ENCODE measurements around the gene TBRG4. TPM values are rescaled to one million over a fixed set of nuclear protein-coding genes. Genes with fewer than 3 reads are reported as not detected.
A peak's percentile ranks its signal among the peaks of the same experiment; 100 is the strongest.

The TBRG4 gene
- total RNA-seq, 6 donors from 2014 or later, result 24.2 to 92.2 (median 54.6) TPM

DNA sequence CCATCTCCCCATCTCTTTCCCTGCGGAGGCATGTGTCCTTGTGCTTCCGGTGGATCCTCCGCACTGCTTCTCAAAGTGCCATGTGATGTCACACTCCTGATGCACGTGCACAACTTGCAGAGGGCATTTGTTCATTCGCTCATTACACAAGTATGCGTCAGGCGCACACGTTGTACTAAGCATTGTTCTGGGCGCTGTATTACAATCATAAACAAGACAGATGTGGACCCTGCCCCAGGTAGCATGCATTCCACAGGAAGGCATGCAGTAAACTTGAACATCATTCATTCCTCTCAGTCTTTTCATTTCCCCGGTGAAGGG lies 37.1 kb upstream of the TBRG4 start:
- H3K27ac ChIP-seq, result no peak overlapping the region
- no peaks in the 10 kb centered on the region for H3K4me1 ChIP-seq
- H3K4me3 ChIP-seq, result no peak overlapping the region
- no peaks in the 10 kb centered on the region for H3K9me3 ChIP-seq
- ATAC-seq (ENCODE audit: low FRiP score in 2 of 2) (no peak), DNase-seq (no peak)
- H3K27me3 ChIP-seq, result no peaks in the 10 kb centered on the region
- TF ChIP-seq POLR2A (IDR thresholded peaks at IDR 0.05) (no peak), CTCF (IDR thresholded peaks at IDR 0.05) (no peak), POLR2AphosphoS5 (IDR thresholded peaks at IDR 0.05) (no peak), EP300 (IDR thresholded peaks at IDR 0.05) (no peak)
- H3K36me3 ChIP-seq, result no peaks in the 10 kb centered on the region
- WGBS, 2 donors, result 79 to 82% methylated on average over 10 of the region's 10 CpGs

DNA sequence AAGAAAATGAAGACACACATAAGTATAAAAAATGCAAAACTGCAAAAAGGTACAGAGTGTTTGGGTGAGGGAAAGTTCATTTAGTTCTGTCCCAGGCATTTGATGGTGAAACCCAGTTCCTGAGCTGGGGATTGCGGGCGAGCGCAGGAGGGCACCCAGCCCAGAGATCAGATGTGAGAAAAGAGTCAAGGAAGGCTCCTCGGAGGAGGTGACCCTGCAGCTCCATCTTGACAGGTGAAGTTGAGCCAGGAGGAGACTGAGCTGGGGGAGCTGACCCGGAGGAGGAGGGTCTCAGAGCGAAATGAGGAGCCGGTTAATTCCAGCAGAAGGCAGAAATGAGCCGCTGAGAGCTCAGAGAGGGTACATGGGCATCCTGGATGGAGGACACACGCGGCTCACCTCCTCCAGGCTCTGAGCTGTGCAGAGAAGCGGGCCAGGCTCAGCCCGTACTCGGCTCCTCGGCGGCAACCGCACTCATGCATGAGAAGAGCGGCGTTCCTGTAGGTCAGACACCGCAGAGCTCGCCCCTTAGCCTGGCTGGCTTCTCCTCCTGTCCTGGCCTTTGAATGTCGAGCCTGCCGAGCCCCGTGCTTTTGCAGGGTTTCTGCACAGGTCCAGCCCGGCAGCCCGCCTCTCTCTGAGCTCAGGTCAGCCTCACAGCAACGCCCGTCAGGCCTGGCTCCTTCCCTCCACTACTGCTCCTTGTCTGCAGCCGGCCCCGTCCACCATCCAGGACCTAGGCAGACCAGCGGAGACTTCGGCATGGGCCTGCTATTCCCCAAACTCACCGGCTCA lies 36.6 kb upstream of the TBRG4 start:
- no peaks in the 10 kb centered on the region for H3K4me1 ChIP-seq
- H3K36me3 ChIP-seq, result no peaks in the 10 kb centered on the region
- TF ChIP-seq EP300 (IDR thresholded peaks at IDR 0.05) (no peak), CTCF (IDR thresholded peaks at IDR 0.05) (no peak), POLR2AphosphoS5 (IDR thresholded peaks at IDR 0.05) (no peak), POLR2A (IDR thresholded peaks at IDR 0.05) (no peak)
- H3K4me3 ChIP-seq, result no peak overlapping the region
- WGBS, 2 donors, result 51 to 60% methylated on average over 25 to 30 of the region's 32 CpGs
- no peaks in the 10 kb centered on the region for H3K27me3 ChIP-seq
- ATAC-seq (ENCODE audit: low FRiP score in 2 of 2) (peak in 1 of 2 donors; percentile 17), DNase-seq (peak in 1 of 2 donors; percentile 69)
- no peak overlapping the region for H3K27ac ChIP-seq
- no peaks in the 10 kb centered on the region for H3K9me3 ChIP-seq

GRCh38 chr7:45146531-45147379 lies 35.3 kb upstream of the TBRG4 start:
- Histone ChIP-seq H3K27me3 (no peaks in the 10 kb centered on the region), H3K4me1 (no peaks in the 10 kb centered on the region)
- ATAC-seq (ENCODE audit: low FRiP score in 2 of 2), result peak in 1 of 2 donors; percentile 35

GRCh38 chr7:45145881-45146280 lies 34.4 kb upstream of the TBRG4 start:
- no peak for TF ChIP-seq EP300 (IDR thresholded peaks at IDR 0.05)
- TF ChIP-seq POLR2A (IDR thresholded peaks at IDR 0.05), result no peak
- no peak for TF ChIP-seq POLR2AphosphoS5 (IDR thresholded peaks at IDR 0.05)
- no peak for TF ChIP-seq CTCF (IDR thresholded peaks at IDR 0.05)
- no peak for DNase-seq
- Histone ChIP-seq H3K9me3 (no peaks in the 10 kb centered on the region), H3K36me3 (no peaks in the 10 kb centered on the region), H3K4me3 (no peak overlapping the region), H3K27me3 (no peaks in the 10 kb centered on the region), H3K27ac (no peak overlapping the region), H3K4me1 (no peaks in the 10 kb centered on the region)
- 86 to 89% methylated on average over 7 of the region's 7 CpGs for WGBS, 2 donors
- peak in 1 of 2 donors; percentile 23 for ATAC-seq (ENCODE audit: low FRiP score in 2 of 2)

More at GRCh38 chr7:45146531-45147379, 35.3 kb upstream of the TBRG4 start:
- Histone ChIP-seq H3K9me3 (no peaks in the 10 kb centered on the region), H3K36me3 (no peaks in the 10 kb centered on the region), H3K27ac (no peak overlapping the region), H3K4me3 (no peak overlapping the region)
- 86 to 93% methylated on average over 13 to 19 of the region's 19 CpGs for WGBS, 2 donors
- TF ChIP-seq EP300 (IDR thresholded peaks at IDR 0.05) (no peak), CTCF (IDR thresholded peaks at IDR 0.05) (no peak), POLR2A (IDR thresholded peaks at IDR 0.05) (no peak), POLR2AphosphoS5 (IDR thresholded peaks at IDR 0.05) (no peak)
- peak in 1 of 2 donors; percentile 68 for DNase-seq
